ENCODE data around the gene DEK.
"Not testable (repeated sequence)": the region's sequence is repeated elsewhere in the genome, so short reads cannot be mapped to it uniquely, and the experiment has no call there.

The DEK gene

DNA sequence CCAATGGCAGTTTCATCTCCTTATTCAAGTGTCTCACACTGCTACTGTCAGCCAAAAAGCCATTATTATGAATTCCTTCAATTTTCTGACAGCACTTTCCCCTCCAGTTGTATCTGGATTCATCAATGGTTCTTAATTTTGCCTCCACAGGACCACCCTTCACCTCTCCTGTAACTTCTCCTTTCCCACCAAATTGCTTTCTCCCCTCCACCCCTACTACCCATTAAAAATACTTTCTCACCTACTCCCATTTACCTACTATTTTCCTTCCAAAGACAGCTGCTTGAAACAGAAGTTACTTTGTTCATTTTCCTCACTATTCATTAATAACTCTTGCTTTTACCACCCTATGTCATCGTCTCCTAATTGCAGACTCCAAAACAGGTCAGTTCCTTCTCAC, 29.8 kb downstream of the DEK start:
- DNase-seq: no peak

DNA sequence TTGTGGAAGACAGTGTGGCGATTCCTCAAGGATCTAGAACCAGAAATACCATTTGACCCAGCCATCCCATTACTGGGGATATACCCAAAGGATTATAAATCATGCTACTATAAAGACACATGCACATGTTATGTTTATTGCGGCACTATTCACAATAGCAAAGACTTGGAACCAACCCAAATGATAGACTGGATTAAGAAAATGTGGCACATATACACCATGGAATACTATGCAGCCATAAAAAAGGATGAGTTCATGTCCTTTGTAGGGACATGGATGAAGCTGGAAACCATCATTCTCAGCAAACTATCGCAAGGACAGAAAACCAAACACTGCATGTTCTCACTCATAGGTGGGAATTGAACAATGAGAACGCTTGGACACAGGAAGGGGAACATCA, 30.6 kb downstream of the DEK start:
- DNase-seq: not testable (repeated sequence)

DNA sequence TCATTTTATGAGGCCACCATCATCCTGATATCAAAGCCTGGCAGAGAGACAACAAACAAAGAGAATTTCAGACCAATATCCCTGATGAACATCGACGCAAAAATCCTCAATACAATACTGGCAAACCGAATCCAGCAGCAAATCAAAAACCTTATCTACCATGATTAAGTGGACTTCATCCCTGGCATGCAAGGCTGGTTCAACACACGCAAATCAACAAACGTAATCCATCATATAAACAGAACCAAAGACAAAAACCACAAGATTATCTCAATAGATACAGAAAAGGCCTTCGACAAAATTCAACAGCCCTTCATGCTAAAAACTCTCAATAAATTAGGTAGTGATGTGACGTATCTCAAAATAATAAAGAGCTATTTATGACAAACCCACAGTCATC, 32.5 kb downstream of the DEK start:
- not testable (repeated sequence) for DNase-seq

DNA sequence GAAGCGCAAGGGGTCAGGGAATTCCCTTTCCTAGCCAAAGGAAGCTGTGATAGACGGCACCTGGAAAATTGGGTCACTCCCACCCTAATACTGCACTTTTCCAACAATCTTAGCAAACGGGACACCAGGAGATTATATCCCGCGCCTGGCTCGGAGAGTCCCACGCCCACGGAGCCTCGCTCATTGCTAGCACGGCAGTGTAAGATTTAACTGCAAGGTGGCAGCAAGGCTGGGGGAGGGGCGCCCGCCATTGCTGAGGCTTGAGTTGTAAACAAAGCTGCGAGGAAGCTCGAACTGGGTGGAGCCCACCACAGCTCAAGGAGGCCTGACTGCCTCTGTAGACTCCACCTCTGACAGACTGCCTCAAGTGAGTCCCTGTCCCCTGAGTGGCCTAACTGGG, 35.7 kb downstream of the DEK start:
- DNase-seq: not testable (repeated sequence)

DNA sequence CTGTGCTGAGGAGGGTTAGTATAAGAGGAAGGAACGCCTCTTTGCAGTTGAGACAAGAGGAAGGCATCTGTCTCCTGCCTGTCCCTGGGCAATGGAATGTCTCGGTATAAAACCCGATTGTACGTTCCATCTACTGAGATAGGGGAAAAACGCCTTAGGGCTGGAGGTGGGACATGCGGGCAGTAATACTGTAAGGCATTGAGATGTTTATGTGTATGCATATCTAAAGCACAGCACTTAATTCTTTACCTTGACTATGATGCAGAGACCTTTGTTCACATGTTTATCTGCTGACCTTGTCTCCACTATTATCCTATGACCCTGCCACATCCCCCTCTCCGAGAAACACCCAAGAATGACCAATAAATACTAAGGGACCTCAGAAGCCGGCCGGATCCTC, 37.2 kb downstream of the DEK start:
- not testable (repeated sequence) for DNase-seq

DNA sequence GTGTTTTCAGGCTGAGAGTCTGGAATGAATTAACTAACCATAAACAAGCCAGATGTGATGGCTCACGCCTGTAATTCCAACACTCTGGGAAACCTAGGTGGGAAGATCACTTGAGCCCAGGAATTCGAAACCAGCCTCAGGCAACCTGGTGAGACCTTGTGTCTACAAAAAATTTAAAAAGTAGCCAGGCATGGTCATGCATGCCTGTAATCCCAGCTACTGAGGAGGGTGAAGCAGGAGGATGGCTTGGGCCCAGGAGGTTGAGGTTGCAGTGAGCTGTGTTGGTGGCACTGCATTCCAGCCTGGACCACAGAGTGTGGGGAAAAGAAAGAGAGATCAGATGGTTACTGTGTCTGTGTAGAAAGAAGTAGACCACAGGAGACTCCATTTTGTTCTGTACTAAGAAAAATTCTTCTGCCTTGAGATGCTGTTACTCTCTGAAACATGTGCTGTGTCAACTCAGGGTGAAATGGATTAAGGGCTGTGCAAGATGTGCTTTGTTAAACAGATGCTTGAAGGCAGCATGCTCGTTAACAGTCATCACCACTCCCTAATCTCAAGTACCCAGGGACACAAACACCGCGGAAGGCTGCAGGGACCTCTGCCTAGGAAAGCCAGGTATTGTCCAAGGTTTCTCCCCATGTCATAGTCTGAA, 37.8 kb downstream of the DEK start:
- not testable (repeated sequence) for DNase-seq

DNA sequence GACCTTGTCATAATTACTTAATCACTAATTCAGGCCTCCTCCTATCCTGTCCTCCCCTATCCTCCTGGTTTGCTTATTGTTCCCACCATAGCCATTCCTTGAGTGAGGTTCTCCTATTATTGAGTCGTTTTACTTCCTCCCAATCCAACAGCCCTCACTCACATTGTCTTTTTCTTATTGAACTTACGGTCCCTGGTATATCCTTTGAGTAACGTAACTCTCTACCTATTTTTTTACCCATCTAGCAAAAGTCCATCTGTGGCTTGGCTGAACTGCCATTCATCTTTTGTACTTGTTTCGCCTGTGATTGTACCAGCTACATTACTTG, 43.1 kb downstream of the DEK start:
- DNase-seq: no peak

DNA sequence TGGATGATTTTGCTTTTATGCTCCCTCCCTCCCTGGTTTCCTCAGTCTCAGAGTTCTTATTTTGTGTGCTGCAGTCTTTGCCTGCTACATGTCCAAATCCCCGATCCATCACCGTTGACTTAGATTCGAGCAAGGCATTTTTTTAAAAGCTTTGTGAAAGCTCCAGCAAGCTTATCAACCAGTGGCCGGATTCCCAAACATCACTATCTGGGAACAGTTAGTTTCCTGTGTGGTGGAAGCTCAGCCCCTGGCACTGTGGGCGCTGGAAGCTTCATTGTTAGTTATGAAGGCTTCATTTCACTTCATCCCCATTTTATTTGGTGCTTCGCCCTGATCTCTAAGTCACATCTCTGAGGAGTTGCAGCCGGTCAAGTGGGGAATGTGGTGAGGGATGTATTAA, 44.7 kb downstream of the DEK start:
- no peak for DNase-seq

DNA sequence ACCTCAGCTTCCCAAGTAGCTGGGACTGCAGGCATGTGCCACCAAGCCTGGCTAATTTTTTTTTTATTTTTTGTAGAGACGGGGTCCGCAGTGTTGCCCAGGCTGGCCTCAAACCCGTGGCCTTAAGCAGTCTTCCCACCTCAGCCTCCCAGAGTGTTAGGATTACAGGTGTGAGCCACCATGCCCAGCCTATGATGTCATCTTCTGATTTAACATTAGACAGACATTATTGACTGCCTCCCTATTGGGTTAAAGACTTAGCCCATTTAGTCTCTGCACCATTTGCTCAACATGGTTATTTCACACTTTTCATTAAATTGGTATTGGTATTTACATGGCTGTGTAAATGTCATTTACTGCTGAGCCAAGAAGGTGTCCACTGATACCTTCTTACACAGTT, 46.1 kb downstream of the DEK start:
- DNase-seq: no peak

DNA sequence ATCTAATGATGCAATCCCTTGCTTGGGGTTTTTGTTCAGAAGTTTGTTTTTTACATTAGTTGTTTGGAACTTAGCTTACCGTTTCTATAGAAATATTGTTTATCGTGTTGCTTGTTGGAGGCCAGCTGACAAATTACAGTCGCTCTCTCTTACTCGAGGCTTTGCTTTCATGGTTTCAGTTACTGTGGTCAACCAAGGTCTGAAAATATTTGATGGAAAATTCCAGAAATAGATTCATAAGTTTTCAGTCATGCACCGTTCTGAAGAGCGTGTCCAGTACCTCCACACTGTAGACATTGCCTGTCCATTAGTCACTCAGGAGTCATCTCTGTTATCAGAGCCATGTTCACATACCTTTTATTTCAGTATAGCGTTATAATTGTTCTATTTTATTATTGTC, 47.9 kb downstream of the DEK start:
- no peak for DNase-seq

DNA sequence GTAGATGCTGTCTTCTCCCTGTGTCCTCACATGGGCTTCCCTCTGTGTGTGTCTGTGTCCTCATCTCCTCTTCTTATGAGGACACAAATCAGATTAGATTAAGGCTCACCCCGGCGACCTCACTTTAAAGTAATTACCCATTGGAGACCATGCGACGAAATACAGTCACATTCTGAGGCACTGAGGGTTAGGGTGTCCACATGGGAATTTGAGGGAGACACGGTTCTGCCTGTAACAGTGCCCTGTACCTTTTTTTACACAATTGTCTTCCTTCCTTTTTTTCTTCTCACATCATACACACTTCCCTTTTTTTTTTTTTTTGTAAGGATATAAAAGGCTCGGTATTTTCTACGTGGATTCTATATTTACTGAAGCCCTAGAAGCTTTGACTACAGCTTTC, 48.9 kb downstream of the DEK start:
- no peak for DNase-seq

DNA sequence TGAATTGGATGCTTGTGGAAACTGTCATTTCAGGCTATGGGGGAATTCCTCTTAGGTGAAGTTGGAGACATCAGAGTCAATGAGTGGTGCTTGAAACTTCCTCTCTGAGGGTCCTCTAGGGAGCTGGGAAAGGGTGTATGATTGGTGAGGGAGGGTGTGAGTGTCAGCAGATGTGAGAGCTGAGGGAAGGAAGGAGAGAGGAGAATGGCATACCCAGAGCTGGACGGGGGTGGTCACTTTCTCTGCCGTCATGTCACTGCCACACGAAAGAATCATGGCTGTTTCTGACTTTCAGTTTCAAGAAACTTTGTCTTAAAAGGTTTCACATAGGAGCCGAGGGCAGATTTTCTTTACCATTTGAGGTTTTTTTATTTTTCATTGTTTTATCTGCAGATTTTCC, 50.3 kb downstream of the DEK start:
- no peak for DNase-seq

DNA sequence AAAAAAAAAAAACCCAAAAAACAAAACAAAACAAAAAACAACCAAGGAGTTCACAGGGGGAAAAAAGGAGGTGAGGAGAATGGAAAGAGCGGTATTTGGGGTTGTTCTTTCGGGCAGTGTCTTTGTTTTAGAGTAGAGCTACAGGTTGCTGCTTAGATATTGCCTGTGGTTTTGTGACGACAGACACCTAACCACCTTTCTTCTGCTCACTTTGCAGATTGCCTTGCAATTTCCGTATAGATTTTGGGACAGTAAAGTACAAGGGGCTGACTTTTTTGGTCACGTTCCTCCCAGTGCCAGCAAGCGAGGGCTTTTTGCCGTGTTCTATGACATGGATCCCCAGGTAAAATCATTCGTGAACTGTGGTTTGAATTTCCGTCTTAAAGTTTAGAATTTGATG, 50.9 kb downstream of the DEK start:
- no peak for DNase-seq

DNA sequence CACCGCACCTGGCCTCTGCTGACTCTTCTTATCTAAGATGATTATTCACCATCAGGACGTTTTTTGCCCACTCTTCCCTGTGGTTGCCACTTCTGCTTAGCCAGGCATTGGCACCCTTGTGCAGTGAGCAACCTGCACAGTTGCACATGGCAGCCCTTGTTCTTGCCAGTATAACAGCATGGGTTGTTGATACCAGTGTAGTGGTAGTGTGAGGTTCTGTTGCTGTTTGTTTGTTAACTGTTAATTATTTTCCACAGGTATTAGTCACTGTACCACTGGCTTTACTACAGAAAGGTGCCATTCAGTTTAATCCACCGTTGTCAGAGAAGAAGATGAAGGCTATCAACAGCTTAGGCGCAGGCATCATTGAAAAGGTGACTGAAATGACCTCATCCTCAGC, 52.1 kb downstream of the DEK start:
- no peak for DNase-seq

DNA sequence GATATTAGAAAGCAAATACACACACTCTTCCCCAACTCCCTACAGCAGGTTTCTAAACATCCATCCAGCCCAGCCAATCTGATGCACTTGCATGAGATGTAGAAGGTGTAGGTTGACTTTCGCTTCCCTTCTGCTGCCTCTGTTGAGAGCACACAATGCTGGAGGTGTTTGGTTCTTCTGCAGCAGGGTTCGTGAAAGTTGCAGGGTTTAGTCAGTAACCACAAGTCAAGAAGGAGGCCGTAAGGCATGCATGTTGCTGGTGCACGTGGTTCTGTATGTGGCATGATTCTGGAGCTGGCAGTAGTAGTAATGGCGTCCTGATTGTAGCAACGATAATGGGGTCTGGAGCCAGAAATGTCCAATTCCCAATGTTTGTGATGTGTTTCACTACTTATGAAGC, 53.0 kb downstream of the DEK start:
- DNase-seq: no peak

DNA sequence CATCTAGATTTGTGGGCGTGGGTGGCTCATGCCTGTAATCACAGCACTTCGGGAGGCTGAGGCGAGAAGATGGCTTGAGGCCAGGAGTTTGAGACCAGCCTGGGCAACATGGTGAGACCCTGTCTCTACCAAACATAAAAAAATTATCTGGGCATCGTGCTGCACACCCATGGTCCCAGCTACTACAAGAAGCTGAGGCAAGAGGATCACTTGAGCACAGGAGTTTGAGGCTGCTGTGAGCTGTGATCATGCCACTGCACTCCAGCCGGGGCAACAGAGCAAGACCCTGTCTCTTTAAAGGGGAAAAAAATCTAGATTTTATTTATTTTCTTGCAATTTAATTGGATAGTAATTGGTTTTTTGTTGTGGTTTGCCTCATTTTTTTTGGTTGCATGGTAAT, 53.6 kb downstream of the DEK start:
- no peak for DNase-seq

DNA sequence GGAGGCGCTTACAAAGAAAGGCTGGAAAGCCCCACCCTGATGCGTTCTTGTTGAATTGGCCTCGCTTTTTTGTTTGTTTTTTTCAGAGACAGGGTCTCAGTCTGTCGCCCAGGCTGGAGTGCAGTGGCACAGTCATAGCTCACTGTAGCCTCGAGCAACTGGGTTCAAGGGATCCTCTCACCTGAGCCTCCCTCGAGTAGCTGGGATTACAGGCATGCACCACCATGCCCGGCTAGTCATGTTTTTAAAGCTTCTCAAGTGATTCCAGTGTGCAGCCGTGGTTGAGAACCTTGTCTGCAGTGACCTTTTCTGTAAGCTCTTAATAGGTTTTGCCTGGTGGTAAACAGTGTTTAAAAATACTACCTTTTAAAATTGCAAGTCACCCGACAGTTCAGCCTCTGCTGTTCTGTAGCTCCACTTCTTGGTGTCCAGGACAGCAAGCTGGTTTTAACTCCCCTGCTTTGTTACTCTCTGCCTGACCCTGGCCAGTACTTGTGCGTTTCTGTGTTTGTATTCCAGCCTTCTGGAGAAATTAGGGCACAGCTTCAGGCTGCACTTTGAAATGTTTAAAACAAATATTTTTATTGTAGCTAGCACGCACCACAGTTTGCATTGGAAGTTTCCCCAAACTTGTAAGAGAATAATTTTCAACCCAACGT, 54.7 kb downstream of the DEK start:
- no peak for DNase-seq

DNA sequence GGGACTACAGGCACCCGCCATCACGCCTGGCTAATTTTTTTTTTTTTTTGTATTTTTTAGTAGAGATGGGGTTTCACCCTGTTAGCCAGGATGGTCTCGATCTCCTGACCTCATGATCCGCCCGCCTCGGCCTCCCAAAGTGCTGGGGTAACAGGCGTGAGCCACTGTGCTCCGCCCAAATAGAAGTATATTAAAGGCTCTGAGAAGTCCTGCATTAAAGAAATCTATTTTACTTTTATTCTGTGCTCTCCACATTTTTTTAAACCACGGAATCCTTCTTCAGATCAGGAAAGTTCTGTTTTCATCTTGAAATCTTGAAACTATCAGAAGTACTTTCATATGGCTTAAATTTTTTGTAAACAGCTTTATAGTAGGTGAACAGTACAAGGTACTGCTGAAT, 55.6 kb downstream of the DEK start:
- not testable (repeated sequence) for DNase-seq

DNA sequence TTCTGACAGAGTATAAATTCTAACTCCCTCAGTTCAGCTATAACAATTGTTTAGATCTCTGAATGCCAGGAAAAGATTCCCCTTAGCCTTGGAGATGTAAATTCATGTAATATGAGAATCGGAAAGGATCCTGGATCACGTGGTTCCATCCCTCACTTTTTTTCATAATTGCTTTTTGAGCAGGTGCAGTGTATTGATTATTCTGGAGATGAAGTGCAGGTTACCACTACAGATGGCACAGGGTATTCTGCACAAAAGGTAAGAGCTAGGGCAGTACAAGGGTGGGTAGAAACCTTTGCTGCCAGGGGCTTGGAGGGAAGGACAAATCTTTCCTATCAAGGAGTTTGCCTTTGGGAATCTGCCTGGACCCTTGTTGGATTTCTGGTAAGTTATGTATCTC, 56.4 kb downstream of the DEK start:
- no peak for DNase-seq

DNA sequence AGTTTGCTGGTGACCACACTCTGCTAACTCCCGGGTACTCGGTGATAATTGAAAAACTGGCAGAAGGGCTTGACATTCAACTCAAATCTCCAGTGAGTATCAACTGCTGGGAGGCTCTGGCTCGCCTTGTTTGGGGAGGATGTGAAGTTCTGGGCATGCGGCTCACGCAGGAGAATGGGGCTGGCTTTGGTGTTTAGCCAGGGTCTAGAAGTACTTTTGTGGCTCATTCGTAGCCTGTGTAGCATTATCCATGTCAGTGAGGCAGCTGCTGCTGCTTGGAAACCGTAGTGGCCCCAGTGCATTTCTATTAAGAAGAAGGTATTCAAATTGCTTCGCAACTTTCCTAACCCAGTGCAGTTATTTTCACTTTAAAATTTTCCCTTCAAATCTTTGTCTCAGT, 56.9 kb downstream of the DEK start:
- no peak for DNase-seq

DNA sequence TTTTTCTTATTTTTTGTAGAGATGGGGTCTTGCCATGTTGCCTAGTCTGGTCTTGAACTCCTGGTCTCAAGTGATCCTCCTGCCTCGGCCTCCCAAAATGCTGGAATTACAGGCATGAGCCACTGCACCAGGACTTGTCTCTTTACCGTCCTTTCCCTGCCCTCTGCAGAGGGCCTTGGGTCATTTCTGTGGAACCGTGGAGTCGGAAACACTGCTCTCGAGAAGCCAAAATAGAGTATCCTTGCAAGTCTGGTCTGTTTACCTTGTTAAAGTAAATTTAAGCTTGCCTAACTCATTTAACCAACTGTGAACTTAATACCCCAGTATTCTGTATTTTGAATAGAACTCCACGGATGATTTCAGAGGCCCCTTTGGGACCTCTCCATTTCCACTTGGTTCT, 57.7 kb downstream of the DEK start:
- no peak for DNase-seq

DNA sequence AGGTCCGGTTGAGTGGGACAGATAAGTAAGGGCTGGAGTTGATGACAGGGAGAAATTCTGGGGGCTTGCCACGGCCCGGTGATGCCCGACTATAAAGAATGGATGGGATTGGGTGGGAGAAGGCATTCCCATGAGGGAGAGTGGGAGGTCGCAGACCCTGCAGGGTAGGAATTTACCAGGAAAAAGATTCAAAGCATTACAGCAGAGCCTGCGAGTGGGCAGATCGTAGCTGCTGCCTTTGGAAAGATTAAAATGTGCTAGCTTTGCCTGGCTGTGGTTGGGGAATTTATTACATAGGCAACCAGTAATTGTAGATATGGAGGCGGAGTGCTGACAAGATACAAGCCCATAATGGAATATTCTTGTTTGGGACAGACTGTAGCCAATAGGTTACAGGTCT, 59.6 kb downstream of the DEK start:
- no peak for DNase-seq

DNA sequence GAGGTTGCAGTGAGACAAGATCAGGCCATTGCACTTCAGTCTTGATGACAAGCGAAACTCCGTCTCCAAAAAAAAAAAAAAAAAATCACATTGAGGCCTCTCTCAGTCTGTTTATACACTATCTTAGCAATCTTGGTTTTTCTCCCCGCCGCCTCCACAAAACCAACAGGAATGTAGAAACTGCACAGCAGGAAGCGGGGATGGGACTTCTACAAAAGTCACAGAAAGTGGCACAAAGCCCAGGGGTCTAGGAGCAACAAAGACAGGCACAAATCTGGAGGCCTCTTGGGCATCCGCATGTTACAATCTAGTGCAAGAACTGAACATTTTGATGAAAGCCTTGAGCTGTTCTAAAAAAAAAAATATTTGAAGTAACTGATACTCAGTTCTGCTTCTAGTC, 60.5 kb downstream of the DEK start:
- DNase-seq: no peak

DNA sequence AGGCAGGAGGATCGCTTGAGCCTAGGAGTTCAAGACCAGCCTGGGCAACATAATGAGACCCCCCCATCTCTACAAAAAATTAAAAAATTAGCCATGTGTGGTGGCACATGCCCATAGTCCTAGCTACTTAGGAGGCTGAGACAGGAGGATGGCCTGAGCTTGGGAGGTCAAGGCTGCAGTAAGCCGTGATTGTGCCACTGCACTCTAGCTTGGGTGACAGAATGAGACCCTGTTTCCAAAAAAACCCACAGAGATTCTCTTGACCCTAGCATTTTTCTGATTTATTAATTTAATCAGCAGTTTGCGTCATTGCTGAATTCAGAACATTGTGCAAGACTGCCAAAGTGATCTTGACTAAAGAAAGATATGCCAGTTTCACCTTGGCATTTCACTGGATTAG, 72.3 kb downstream of the DEK start:
- no peak for DNase-seq

DNA sequence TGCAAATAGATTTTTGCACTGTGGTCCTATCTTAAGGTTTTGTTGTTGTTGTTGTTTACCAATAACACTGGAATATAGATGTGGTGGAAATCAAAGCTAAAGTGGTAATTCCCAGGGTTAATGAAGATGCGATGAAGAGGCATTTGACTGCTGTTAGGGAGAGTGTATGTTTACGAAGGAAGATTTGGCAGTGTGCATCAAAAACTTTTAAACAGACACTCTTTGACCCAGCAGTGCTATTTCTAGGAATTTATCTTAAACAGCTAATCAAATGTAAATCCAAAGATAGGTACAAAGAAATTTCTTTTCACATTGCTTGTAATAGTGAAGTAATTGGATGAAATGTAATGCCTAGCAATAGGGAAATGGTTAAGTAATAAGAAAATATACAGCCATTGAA, 75.1 kb downstream of the DEK start:
- no peak for DNase-seq

Data from cerebellar nuclear complex (tissue), 1 donor.